ENCODE data around the gene SMIM38.

The SMIM38 gene

DNA sequence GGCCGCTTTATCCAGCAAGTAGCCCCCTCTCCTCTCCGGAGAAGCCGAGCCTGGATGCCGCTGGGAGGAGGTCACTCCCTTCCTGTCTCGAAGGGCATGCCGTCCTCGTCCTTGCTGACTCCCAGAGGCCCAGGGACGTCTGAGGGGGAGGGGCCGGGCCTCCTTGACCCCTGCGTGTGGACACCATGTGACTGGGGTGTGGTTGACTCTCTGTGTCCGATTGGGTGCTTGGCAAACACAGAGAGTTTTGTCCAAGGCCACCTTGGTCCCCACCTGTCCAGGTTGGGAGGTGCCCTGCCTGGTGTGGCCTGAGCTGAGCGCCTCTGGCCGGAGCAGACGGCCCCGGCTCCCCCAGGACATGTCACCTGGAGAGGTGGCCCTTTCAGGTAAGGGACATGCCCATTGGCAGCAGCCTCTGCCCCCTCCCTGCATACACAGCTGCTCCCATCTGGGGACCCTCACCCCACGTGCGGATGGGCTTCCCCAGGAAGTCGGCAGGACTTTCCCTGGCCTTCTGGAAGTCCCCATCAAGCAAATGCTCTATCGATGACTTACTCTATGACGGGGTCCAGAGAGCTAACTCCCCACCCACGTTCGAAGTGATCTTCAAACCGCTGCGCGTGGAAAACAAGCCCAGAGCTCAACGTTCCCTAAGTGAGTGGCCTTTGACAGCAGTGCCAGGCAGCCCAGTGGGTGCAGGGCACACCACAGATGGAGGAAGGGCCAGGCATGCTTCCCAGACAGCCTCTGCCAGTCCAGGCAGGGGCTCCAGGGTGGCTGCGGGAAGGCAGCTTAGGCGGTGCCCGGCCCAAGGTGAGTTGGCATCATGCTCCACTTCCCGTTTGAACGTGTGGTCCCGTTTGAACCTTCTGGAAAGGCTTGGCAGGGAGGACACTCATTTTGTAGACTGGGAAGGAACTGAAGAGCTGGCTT is at the start of gene SMIM38:
Gene SMIM38, plus strand, starts transcription at position 634 of the 933 bp plus-strand sequence. CDS start 1,912 bp downstream, outside the sequence.
- Mint-ChIP-seq H3K4me1 (peaks cover 7% of the 10 kb centered on the region), H3K9me3 (no peaks in the 10 kb centered on the region), H3K4me3 (no peak within 1 kb of the TSS), H3K27ac (peak within 1 kb of the TSS; percentile 16), H3K36me3 (no peaks in the 10 kb centered on the region)
- DNase-seq (ENCODE audit: low spot score in 2 of 2): no peak
- peak; percentile 42 for ATAC-seq

- Mint-ChIP-seq H3K27ac (no peak overlapping the region), H3K4me3 (no peak overlapping the region), H3K36me3 (no peaks in the 10 kb centered on the region), H3K9me3 (no peaks in the 10 kb centered on the region), H3K4me1 (no peaks in the 10 kb centered on the region)
- no peak for DNase-seq (ENCODE audit: low spot score in 2 of 2)
- ATAC-seq: no peak
Measured at GRCh38 chr11:69106031-69106811, 49.5 kb upstream of the SMIM38 start.

DNA sequence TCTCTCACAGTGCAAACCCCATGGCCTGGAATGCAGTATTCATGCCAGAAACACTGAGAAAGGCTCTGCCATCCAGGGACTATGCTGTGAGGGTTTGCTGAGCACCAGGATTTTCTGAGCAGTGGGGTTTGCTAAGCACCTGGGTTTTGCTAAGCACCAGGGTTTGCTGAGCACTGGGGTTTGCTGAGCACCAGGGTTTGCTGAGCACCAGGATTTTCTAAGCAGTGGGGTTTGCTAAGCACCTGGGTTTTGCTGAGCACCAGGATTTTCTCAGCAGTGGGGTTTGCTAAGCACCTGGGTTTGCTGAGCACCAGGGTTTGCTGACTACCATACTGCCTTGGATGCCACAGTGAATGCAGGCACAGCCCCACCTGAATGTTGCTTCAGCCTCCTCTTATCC is 48.3 kb upstream of the SMIM38 start:
- DNase-seq (ENCODE audit: low spot score in 2 of 2): no peak
- no peak overlapping the region for H3K4me3 Mint-ChIP-seq
- no peaks in the 10 kb centered on the region for H3K4me1 Mint-ChIP-seq
- H3K9me3 Mint-ChIP-seq: no peaks in the 10 kb centered on the region
- H3K36me3 Mint-ChIP-seq: no peaks in the 10 kb centered on the region
- H3K27ac Mint-ChIP-seq: no peak overlapping the region
- ATAC-seq: no peak

DNA sequence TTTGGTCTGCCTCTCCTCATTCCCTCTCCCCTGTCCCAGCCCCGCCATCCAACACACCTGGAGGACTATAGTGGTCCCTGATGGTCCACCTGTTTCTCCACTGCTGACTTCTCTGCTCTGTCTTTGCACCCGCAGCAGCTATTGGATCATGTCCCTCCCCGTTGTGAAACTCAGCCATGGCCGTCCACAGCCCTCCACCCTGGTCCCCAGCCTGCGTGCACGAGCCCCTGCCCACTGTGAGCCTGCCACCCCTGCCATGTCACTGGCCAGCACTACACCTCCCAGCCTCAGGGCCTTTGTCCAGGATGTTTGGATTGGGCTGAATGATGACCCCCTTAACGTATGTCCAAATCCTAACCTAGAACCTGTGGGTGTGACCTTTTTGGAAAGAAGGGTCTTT is 47.7 kb upstream of the SMIM38 start:
- no peaks in the 10 kb centered on the region for H3K36me3 Mint-ChIP-seq
- DNase-seq (ENCODE audit: low spot score in 2 of 2) (no peak), ATAC-seq (no peak)
- H3K4me3 Mint-ChIP-seq: no peak overlapping the region
- H3K4me1 Mint-ChIP-seq: no peaks in the 10 kb centered on the region
- no peaks in the 10 kb centered on the region for H3K9me3 Mint-ChIP-seq
- H3K27ac Mint-ChIP-seq: no peak overlapping the region

GRCh38 chr11:69108559-69108958 is 47.2 kb upstream of the SMIM38 start:
- Mint-ChIP-seq H3K27ac (no peak overlapping the region), H3K4me1 (no peaks in the 10 kb centered on the region), H3K4me3 (no peak overlapping the region), H3K9me3 (no peaks in the 10 kb centered on the region), H3K36me3 (no peaks in the 10 kb centered on the region)
- DNase-seq (ENCODE audit: low spot score in 2 of 2): no peak
- no peak for ATAC-seq

DNA sequence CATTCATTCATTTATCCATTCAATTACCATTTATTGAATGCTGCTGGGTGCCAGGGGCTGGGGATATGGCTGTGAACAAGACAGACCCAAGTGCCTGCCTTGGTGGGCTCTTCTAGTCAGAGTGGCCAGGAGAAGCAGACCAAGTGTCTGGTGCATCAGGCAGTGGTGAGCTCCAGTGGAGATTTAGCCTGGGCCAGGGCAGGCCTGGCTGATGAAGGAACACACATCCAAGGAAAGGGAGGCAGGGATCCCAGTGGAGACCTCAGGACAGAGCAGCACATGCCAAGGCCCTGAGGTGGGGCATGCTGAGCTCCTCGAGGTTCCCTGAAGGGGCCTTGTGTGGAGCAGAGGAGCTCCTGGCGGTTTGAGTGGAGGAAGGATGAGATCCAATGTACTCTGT is 46.6 kb upstream of the SMIM38 start:
- no peaks in the 10 kb centered on the region for H3K4me1 Mint-ChIP-seq
- H3K36me3 Mint-ChIP-seq: no peaks in the 10 kb centered on the region
- no peaks in the 10 kb centered on the region for H3K9me3 Mint-ChIP-seq
- no peak overlapping the region for H3K4me3 Mint-ChIP-seq
- no peak for DNase-seq (ENCODE audit: low spot score in 2 of 2)
- H3K27ac Mint-ChIP-seq: peak overlapping the region; percentile 14
- ATAC-seq: no peak

DNA sequence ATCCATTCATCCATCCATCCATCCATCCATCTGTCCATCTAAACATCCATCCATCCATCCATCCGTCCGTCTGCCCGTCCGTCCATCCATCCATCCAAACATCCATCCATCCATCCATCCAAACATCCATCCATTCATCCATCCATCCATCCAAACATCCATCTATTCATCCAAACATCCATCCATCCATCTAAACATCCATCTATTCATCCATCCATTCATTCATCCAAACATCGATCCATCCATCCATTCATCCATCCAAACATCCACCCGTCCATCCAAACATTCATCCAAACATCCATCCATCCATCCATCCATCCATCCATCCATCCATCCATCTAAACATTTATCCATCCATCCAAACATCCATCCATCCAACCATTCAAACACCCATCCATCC is 45.3 kb upstream of the SMIM38 start:
- Mint-ChIP-seq H3K27ac (no peak overlapping the region), H3K4me1 (no peaks in the 10 kb centered on the region), H3K36me3 (no peaks in the 10 kb centered on the region), H3K9me3 (no peaks in the 10 kb centered on the region), H3K4me3 (no peak overlapping the region)
- DNase-seq (ENCODE audit: low spot score in 2 of 2): no peak
- ATAC-seq: no peak

DNA sequence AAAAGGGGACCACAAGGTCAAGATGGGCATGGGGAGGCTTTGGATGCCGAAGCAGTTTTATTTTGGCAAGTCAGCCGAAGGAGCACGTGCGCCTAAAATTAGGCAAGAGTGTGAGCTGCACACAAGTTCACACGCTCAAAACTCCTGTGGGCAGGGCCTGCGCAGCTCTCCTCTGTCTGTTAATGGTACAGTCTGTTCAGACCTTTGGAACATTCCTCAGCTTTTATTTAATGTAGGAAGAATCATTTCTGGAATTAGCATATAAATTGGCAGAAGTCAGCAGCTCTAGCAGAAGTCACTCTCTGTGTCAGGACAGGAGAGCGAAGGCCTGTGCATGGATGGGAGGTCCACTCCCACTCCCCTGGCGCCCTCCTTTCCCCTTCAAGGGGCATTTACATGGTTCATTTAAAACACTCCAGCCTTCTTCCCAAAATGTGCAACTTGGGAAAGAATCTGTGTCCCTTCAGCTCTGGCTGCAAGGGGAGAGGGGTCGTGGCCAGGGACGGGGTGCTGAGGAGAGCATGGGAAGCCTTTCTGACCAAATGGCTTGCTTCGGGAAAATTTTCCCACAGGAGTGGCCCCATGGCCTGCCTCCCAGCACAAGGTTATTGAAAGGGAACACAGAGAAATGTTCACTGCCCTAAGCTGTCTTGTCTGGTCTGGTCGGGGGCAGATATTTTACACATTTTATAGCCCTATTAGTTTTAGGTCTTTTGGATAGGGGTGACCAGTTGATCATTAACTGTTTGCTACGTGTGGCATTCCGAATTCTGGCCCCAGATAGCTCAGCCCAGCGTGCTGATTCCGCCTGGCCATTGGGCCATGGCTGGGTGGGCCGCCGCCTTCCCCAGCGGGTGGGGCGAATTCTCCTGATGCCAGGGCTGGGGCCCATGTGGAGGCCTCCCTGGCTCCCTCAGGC is 43.9 kb upstream of the SMIM38 start:
- no peaks in the 10 kb centered on the region for H3K9me3 Mint-ChIP-seq
- no peak overlapping the region for H3K27ac Mint-ChIP-seq
- no peaks in the 10 kb centered on the region for H3K36me3 Mint-ChIP-seq
- H3K4me1 Mint-ChIP-seq: no peaks in the 10 kb centered on the region
- no peak overlapping the region for H3K4me3 Mint-ChIP-seq
- ATAC-seq (no peak), DNase-seq (ENCODE audit: low spot score in 2 of 2) (no peak)

DNA sequence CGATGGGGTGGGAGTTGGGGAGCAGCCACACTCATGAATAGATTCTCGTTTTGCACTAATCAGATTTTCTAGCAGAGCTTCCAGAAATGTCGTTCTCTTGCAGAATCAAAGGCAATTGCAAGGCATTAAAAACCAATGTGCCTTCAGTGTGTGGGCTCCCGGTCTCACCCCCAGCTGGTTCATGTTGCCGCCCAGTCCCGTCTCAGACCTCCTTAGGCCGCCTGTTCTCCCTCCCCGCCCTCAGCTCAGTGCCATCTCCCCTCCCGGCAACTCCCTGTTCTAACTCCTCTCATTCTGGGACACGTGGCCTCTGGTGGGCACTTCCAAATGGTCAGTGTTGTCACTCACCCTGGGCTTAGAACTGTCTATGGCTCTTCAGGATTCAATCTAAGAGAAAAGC is 42.5 kb upstream of the SMIM38 start:
- H3K4me3 Mint-ChIP-seq: no peak overlapping the region
- no peak for DNase-seq (ENCODE audit: low spot score in 2 of 2)
- no peaks in the 10 kb centered on the region for H3K36me3 Mint-ChIP-seq
- no peaks in the 10 kb centered on the region for H3K4me1 Mint-ChIP-seq
- no peaks in the 10 kb centered on the region for H3K9me3 Mint-ChIP-seq
- no peak overlapping the region for H3K27ac Mint-ChIP-seq
- no peak for ATAC-seq

GRCh38 chr11:69113646-69114340 is 41.9 kb upstream of the SMIM38 start:
- H3K9me3 Mint-ChIP-seq: no peaks in the 10 kb centered on the region
- ATAC-seq (no peak), DNase-seq (ENCODE audit: low spot score in 2 of 2) (no peak)
- H3K36me3 Mint-ChIP-seq: no peaks in the 10 kb centered on the region
- H3K27ac Mint-ChIP-seq: no peak overlapping the region
- H3K4me1 Mint-ChIP-seq: no peaks in the 10 kb centered on the region
- H3K4me3 Mint-ChIP-seq: no peak overlapping the region

- H3K9me3 Mint-ChIP-seq: no peaks in the 10 kb centered on the region
- ATAC-seq: no peak
- H3K36me3 Mint-ChIP-seq: no peaks in the 10 kb centered on the region
- no peaks in the 10 kb centered on the region for H3K4me1 Mint-ChIP-seq
- no peak for DNase-seq (ENCODE audit: low spot score in 2 of 2)
- H3K27ac Mint-ChIP-seq: no peak overlapping the region
- H3K4me3 Mint-ChIP-seq: no peak overlapping the region
Measured at GRCh38 chr11:69114362-69114761, 41.4 kb upstream of the SMIM38 start.

- no peak for ATAC-seq
- DNase-seq (ENCODE audit: low spot score in 2 of 2): no peak
- Mint-ChIP-seq H3K27ac (no peak overlapping the region), H3K36me3 (no peaks in the 10 kb centered on the region), H3K9me3 (no peaks in the 10 kb centered on the region), H3K4me3 (no peak overlapping the region), H3K4me1 (no peaks in the 10 kb centered on the region)
Measured at GRCh38 chr11:69114811-69115523, 40.8 kb upstream of the SMIM38 start.

- ATAC-seq: no peak
- Mint-ChIP-seq H3K9me3 (no peaks in the 10 kb centered on the region), H3K4me1 (no peaks in the 10 kb centered on the region), H3K27ac (no peak overlapping the region), H3K36me3 (no peaks in the 10 kb centered on the region), H3K4me3 (no peak overlapping the region)
- DNase-seq (ENCODE audit: low spot score in 2 of 2): no peak
Measured at GRCh38 chr11:69115586-69116560, 39.9 kb upstream of the SMIM38 start.
